Sigmoid colon (tissue), 7 donors: Measurements from ENCODE around the gene PACS1. TPM values are rescaled to one million over a fixed set of nuclear protein-coding genes. Genes with fewer than 3 reads are reported as not detected.

Experiments
- DNase-seq: peaks from one replicate; pipeline ENCODE4 v3.0.0-alpha.2; 2019
- H3K27ac ChIP-seq, 4 donors: fragments of 200-600 bp; sonication (generic); one replicate each; pipeline ENCODE4 v1.5.1; 2016 to 2019; ENCODE audit warnings: mild to moderate bottlenecking in 1 of 4
- H3K27me3 ChIP-seq, 3 donors: fragments of 200-600 bp; sonication (generic); one replicate each; pipeline ENCODE4 v1.5.1; 2019; ENCODE audit warnings: mild to moderate bottlenecking in 1 of 3
- H3K36me3 ChIP-seq, 4 donors: fragments of 200-600 bp; sonication (generic); one replicate each; pipeline ENCODE4 v1.5.1; 2016 to 2019
- H3K4me1 ChIP-seq, 4 donors: fragments of 200-600 bp; sonication (generic); one replicate each; pipeline ENCODE4 v1.5.1; 2017 to 2019
- H3K4me3 ChIP-seq, 4 donors: fragments of 200-600 bp; sonication (generic); one replicate each; pipeline ENCODE4 v1.5.1; 2017 to 2019; ENCODE audit warnings: mild to moderate bottlenecking in 2 of 4, moderate library complexity in 1 of 4
- H3K9me3 ChIP-seq, 4 donors: fragments of 200-600 bp in 3 of 4; sonication (generic) in 3 of 4; one replicate each; pipeline versions ENCODE4 v1.5.1 to v1.6.1; 2013 to 2019
- CTCF ChIP-seq, 4 experiments: fragments of 450-650 bp in 3 of 4; fragments of 200-600 bp in 1 of 4; IDR thresholded peaks; one replicate each; pipeline ENCODE4 v1.5.1; 2016 to 2019; ENCODE audit warnings: antibody characterized with exemption in 4 of 4, mild to moderate bottlenecking in 3 of 4, moderate library complexity in 2 of 4
- EP300 ChIP-seq, 4 donors: sonication (generic); formaldehyde crosslinking; IDR thresholded peaks; one replicate each; pipeline ENCODE4 v1.6.1; 2017; ENCODE audit warnings: antibody characterized with exemption in 4 of 4
- POLR2A ChIP-seq, 2 donors: fragments of 450-650 bp; IDR thresholded peaks; one replicate each; pipeline ENCODE4 v1.6.1; 2016; ENCODE audit warnings: antibody characterized with exemption in 2 of 2, mild to moderate bottlenecking in 2 of 2, moderate library complexity in 2 of 2
- POLR2AphosphoS5 ChIP-seq, 4 donors: sonication (generic); formaldehyde crosslinking; IDR thresholded peaks; one replicate each; pipeline ENCODE4 v1.6.1; 2017; ENCODE audit warnings: antibody characterized with exemption in 4 of 4
- WGBS, 2 donors: extraction: QIAGEN DNeasy Blood & Tissue Kit; methylation state at CpG; one replicate each; pipeline ENCODE4 v1.1.7; 2013; 5-methylcytosine and 5-hydroxymethylcytosine counted together
- intact Hi-C: fragments of 100-400 bp; cut with DNase I; formaldehyde crosslinking; loops from one replicate; pipeline ENCODE4 v1.15.1; 2023
- polyA plus RNA-seq, 3 donors: library from polyadenylated mRNA; stranded (reverse); fragments of 200-250 nt; gene quantifications; one replicate each; pipeline ENCODE4 v1.2.3, GENCODE V29; 2013
- total RNA-seq, 4 donors: library from RNA; depleted of rRNA; stranded (reverse); fragments of >200 nt; gene quantifications; one replicate each; pipeline ENCODE4 v1.1.0, GENCODE V29; 2016
- donor health status: healthy with polysubstance abuse.
- donor health status: Bipolar disorder and iron deficiency.
- donor health status: healthy.

PACS1 gene
- total and polyA plus RNA-seq, 7 donors, result 2.1 to 75.9 (median 22.8) TPM

DNA sequence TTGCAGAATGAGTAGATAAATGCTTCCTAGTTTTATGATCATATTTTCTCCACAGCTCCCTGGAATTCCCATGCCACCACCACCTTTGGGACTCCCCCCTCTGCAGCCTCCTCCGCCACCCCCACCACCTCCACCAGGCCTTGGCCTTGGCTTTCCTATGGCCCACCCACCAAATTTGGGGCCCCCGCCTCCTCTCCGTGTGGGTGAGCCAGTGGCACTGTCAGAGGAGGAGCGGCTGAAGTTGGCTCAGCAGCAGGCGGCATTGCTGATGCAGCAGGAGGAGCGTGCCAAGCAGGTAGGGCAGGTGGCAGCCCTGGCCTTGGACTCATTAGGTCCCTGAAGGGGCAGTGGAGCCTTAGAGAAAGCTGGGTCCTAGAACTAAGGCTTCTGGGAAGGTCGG lies 15.1 kb upstream of the PACS1 start:
- H3K36me3 ChIP-seq, result peaks cover 48 to 66% (median 56%) of the 10 kb centered on the region in 4 donors
- intact Hi-C loops, result no loop called here
- no peaks in the 10 kb centered on the region for H3K9me3 ChIP-seq
- TF ChIP-seq CTCF (IDR thresholded peaks at IDR 0.05) (no peak), POLR2AphosphoS5 (IDR thresholded peaks at IDR 0.05) (no peak), EP300 (IDR thresholded peaks at IDR 0.05) (no peak), POLR2A (IDR thresholded peaks at IDR 0.05) (no peak)
- 96 to 97% methylated on average over 7 of the region's 7 CpGs for WGBS, 2 donors
- peak; percentile 63 for DNase-seq
- H3K4me3 ChIP-seq, result no peak overlapping the region
- no peak overlapping the region for H3K27ac ChIP-seq
- peaks cover 0 to 28% (median 20%) of the 10 kb centered on the region in 4 donors for H3K4me1 ChIP-seq
- H3K27me3 ChIP-seq, result no peaks in the 10 kb centered on the region

- WGBS, 2 donors, result 76 to 81% methylated on average over 7 of the region's 7 CpGs
- peak; percentile 44 for DNase-seq
- intact Hi-C loops, result no loop called here
- no peak overlapping the region for H3K27ac ChIP-seq
- H3K4me3 ChIP-seq, result no peak overlapping the region
- TF ChIP-seq EP300 (IDR thresholded peaks at IDR 0.05) (no peak), POLR2A (IDR thresholded peaks at IDR 0.05) (no peak), POLR2AphosphoS5 (IDR thresholded peaks at IDR 0.05) (no peak), CTCF (IDR thresholded peaks at IDR 0.05) (no peak)
- no peaks in the 10 kb centered on the region for H3K9me3 ChIP-seq
- peaks cover 61 to 81% (median 70%) of the 10 kb centered on the region in 4 donors for H3K36me3 ChIP-seq
- no peaks in the 10 kb centered on the region for H3K27me3 ChIP-seq
- peaks cover 0 to 23% (median 15%) of the 10 kb centered on the region in 4 donors for H3K4me1 ChIP-seq
Observed at GRCh38 chr11:66056501-66056900, 13.6 kb upstream of the PACS1 start.

GRCh38 chr11:66059966-66060680 lies 9.9 kb upstream of the PACS1 start:
- no peak overlapping the region for H3K27ac ChIP-seq
- TF ChIP-seq EP300 (IDR thresholded peaks at IDR 0.05) (no peak), POLR2A (IDR thresholded peaks at IDR 0.05) (no peak), CTCF (IDR thresholded peaks at IDR 0.05) (no peak), POLR2AphosphoS5 (IDR thresholded peaks at IDR 0.05) (no peak)
- H3K4me1 ChIP-seq, result no peaks in the 10 kb centered on the region
- intact Hi-C loops, result no loop called here
- peaks cover 62 to 100% (median 93%) of the 10 kb centered on the region in 4 donors for H3K36me3 ChIP-seq
- no peak overlapping the region for H3K4me3 ChIP-seq
- no peaks in the 10 kb centered on the region for H3K9me3 ChIP-seq
- no peaks in the 10 kb centered on the region for H3K27me3 ChIP-seq
- WGBS, 2 donors, result 81% methylated on average over 8 of the region's 8 CpGs
- no peak for DNase-seq

DNA sequence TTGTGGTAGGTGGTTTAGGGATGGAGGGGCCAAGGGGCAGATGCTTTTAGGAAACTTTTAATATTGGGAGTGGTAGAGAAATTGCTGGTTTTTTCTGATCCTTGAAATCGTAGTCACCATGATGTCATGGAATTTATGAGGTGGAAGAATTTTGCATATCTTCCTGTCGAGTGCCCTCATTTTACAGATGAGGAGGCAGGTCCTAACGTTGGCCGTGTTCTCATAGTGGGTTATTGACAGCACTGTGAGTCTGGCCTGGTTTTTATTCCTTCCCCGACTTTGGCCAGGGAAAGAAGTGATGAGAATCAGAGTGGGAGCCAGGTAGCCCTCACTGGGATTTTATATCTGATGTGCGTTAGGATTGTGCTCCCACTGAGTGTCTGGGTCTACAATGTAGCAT lies 8.8 kb upstream of the PACS1 start:
- no peak overlapping the region for H3K4me3 ChIP-seq
- TF ChIP-seq POLR2AphosphoS5 (IDR thresholded peaks at IDR 0.05) (no peak), CTCF (IDR thresholded peaks at IDR 0.05) (no peak), EP300 (IDR thresholded peaks at IDR 0.05) (no peak), POLR2A (IDR thresholded peaks at IDR 0.05) (no peak)
- no peaks in the 10 kb centered on the region for H3K4me1 ChIP-seq
- no peaks in the 10 kb centered on the region for H3K27me3 ChIP-seq
- WGBS, 2 donors, result 79 to 84% methylated on average over 6 of the region's 6 CpGs
- no peak for DNase-seq
- H3K27ac ChIP-seq, result no peak overlapping the region
- no peaks in the 10 kb centered on the region for H3K9me3 ChIP-seq
- intact Hi-C loops, result no loop called here
- H3K36me3 ChIP-seq, result peaks cover 56 to 100% (median 83%) of the 10 kb centered on the region in 4 donors
